ENCODE measurements around the gene NEK1. TPM values are rescaled to one million over a fixed set of nuclear protein-coding genes. Genes with fewer than 3 reads are reported as not detected.

NEK1 gene
- total RNA-seq, 1 donor from 2014 or later, result 14.7 TPM

DNA sequence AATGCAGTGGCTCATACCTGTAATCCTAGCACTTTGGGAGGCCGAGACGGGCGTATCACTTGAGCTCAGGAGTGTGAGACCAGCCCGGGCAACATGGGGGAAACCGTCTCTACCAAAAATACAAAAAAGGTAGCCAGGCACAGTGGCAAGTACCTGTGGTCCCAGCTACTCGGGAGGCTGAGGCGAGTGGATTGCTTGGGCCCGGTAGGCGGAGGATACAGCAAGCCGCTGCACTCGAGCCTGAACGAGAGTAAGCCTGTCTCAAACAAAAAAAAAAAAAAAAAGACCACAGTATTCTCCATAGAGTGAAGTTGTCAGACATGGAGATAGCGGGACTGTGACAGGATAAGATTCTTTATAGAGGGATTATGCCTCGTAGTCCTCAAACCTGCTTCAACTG is 265.5 kb downstream of the NEK1 start:
- Histone ChIP-seq H3K36me3 (no peaks in the 10 kb centered on the region), H3K9me3 (no peaks in the 10 kb centered on the region), H3K4me3 (no peak overlapping the region), H3K27me3 (no peaks in the 10 kb centered on the region), H3K27ac (no peak overlapping the region), H3K4me1 (no peaks in the 10 kb centered on the region)
- no peak for DNase-seq (ENCODE audit: extremely low spot score in 2 of 2)
- TF ChIP-seq, protein P1, sequence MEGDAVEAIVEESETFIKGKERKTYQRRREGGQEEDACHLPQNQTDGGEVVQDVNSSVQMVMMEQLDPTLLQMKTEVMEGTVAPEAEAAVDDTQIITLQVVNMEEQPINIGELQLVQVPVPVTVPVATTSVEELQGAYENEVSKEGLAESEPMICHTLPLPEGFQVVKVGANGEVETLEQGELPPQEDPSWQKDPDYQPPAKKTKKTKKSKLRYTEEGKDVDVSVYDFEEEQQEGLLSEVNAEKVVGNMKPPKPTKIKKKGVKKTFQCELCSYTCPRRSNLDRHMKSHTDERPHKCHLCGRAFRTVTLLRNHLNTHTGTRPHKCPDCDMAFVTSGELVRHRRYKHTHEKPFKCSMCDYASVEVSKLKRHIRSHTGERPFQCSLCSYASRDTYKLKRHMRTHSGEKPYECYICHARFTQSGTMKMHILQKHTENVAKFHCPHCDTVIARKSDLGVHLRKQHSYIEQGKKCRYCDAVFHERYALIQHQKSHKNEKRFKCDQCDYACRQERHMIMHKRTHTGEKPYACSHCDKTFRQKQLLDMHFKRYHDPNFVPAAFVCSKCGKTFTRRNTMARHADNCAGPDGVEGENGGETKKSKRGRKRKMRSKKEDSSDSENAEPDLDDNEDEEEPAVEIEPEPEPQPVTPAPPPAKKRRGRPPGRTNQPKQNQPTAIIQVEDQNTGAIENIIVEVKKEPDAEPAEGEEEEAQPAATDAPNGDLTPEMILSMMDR (IDR thresholded peaks at IDR 0.05), result no peak
- TF ChIP-seq POLR2A (IDR thresholded peaks at IDR 0.05), result no peak
- TF ChIP-seq POLR2AphosphoS5 (IDR thresholded peaks at IDR 0.05; ENCODE audit: insufficient read depth in 1 of 2, low read depth in 1 of 2), result no peak
- intact Hi-C loops (cut with DNase I), result no loop called here

DNA sequence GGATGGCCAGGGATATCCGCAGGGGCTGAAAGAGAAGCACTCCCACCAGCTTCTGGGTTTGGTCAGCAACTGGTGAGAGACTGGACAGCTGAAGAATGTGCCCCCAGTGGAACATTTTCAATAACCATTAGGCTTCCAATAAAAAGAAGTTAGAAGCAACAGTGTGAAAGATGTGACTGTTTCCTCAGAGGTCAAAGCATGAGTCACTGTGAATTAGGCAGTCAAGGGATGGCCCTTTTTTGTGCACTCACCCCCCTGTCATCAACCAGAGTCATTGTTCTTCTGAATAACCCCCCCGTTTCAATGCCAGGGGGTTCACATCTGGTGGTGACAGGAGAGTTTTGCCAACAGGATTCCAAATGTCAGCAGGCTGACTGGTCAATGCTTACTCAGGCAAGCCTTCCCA is 267.1 kb downstream of the NEK1 start:
- H3K4me1 ChIP-seq, result no peaks in the 10 kb centered on the region

More for the DNA sequence above, 267.1 kb downstream of the NEK1 start:
- TF ChIP-seq POLR2A (IDR thresholded peaks at IDR 0.05) (no peak), POLR2AphosphoS5 (IDR thresholded peaks at IDR 0.05; ENCODE audit: insufficient read depth in 1 of 2, low read depth in 1 of 2) (no peak)
- TF ChIP-seq, protein P1 (IDR thresholded peaks at IDR 0.05), result no peak
- H3K4me3 ChIP-seq, result no peak overlapping the region
- H3K27ac ChIP-seq, result no peak overlapping the region
- no peaks in the 10 kb centered on the region for H3K27me3 ChIP-seq
- intact Hi-C loops (cut with DNase I), result no loop called here
- no peak for DNase-seq (ENCODE audit: extremely low spot score in 2 of 2)
- H3K9me3 ChIP-seq, result no peaks in the 10 kb centered on the region
- H3K36me3 ChIP-seq, result no peaks in the 10 kb centered on the region

Other genes starting within 250 kb of the NEK1 start
- 19.6 TPM for gene CLCN3, start 8.0 kb upstream of the NEK1 start, total RNA-seq
- 15.2 TPM for gene HPF1, start 145.4 kb upstream of the NEK1 start, total RNA-seq